Measurements from ENCODE around the gene EHMT1. TPM values are rescaled to one million over a fixed set of nuclear protein-coding genes. Genes with fewer than 3 reads are reported as not detected.

The EHMT1 gene
- total RNA-seq, 1 experiment from 2014 or later, result 112 TPM

DNA sequence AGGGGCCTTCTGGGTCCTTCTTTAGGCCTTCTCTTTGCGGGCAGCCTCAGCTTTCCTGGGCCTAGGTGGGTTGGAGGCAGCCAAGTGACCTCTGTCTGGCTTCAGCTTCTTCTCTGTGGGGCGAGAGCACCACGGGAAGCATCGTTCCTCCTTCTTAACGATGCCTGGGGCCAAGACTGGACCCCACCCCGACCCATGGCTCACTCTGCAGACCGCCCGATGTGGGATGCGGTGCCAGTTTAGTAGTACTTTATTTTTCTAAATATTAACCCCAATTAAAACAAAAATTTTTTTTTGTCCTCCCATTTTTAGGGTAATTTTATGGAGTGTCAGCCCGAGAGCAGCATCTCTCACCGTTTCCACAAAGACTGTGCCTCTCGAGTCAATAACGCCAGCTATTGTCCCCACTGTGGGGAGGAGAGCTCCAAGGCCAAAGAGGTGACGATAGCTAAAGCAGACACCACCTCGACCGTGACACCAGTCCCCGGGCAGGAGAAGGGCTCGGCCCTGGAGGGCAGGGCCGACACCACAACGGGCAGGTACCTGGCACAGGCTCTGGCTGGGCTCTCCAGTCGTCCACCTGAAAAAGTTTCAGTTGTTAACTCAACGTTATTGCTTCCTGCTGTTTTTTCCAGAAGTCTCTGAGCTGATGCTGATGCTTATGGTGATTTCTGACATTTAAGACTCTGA is 157.6 kb downstream of the EHMT1 start:
- Histone ChIP-seq H3K18ac (ENCODE audit: insufficient read length, low read depth, low read length) (no peak overlapping the region), H3K9me3 (ENCODE audit: control insufficient read depth, low read depth, low read length) (no peaks in the 10 kb centered on the region), H4K91ac (ENCODE audit: insufficient read length, low read depth, low read length) (no peak overlapping the region), H2BK5ac (ENCODE audit: insufficient read length, low read length) (no peak overlapping the region), H3K14ac (ENCODE audit: insufficient read depth, low read length) (no peak overlapping the region), H3K4ac (ENCODE audit: low read depth, low read length) (no peak overlapping the region), H2BK15ac (ENCODE audit: low read depth, low read length) (no peak overlapping the region), H2BK20ac (ENCODE audit: low read depth, low read length, poor library complexity, severe bottlenecking) (no peak overlapping the region), H3K79me1 (ENCODE audit: insufficient read depth, low read depth, low read length, poor library complexity, severe bottlenecking) (peaks cover 7% of the 10 kb centered on the region), H2AFZ (ENCODE audit: low read length) (no peak overlapping the region), H3K4me2 (ENCODE audit: insufficient read depth, insufficient read length, low read length) (no peak overlapping the region), H4K5ac (ENCODE audit: insufficient read length, low read depth, low read length) (no peak overlapping the region), H3K56ac (ENCODE audit: insufficient read length, low read depth, low read length) (no peak overlapping the region), H2AK5ac (ENCODE audit: insufficient read length, low read length) (no peak overlapping the region), H3K23ac (ENCODE audit: insufficient read length, low read depth, low read length) (no peak overlapping the region), H3K23me2 (ENCODE audit: insufficient read length, low read depth, low read length, poor library complexity, severe bottlenecking) (no peaks in the 10 kb centered on the region), H2BK120ac (ENCODE audit: low read depth, low read length, poor library complexity, severe bottlenecking) (no peak overlapping the region), H4K20me1 (ENCODE audit: control insufficient read depth, insufficient read depth, insufficient read length) (no peaks in the 10 kb centered on the region), H3T11ph (ENCODE audit: low read length) (no peak overlapping the region), H4K8ac (replicated peaks; ENCODE audit: insufficient read length, low read depth, low read length) (no peak overlapping the region), H2BK12ac (ENCODE audit: insufficient read length, low read depth, low read length) (no peak overlapping the region), H3K27me3 (ENCODE audit: insufficient read depth, low read length) (no peaks in the 10 kb centered on the region), H3K79me2 (ENCODE audit: insufficient read depth, low read length) (no peaks in the 10 kb centered on the region), H3K4me1 (ENCODE audit: insufficient read depth, low read length) (no peaks in the 10 kb centered on the region), H3K9ac (ENCODE audit: extremely low read depth, insufficient read length, low read length) (no peak overlapping the region), H3K27ac (ENCODE audit: insufficient read length, low read depth, low read length) (no peak overlapping the region)
- Mint-ChIP-seq H3K4me1 (peaks cover 2 to 5% of the 10 kb centered on the region in 2 experiments; a peak in 2 of 4 replicates), H3K4me3 (no peak overlapping the region), H3K27me3 (ENCODE audit: low read depth) (no peaks in the 10 kb centered on the region), H3K36me3 (ENCODE audit: insufficient read depth in 1 of 3, low read depth in 3 of 3) (peaks cover 16 to 45% (median 33%) of the 10 kb centered on the region in 3 experiments), H3K9me3 (no peaks in the 10 kb centered on the region), H3K27ac (peak overlapping the region in 1 of 3 experiments; percentile 26; a peak in 2 of 7 replicates)
- TF ChIP-seq, protein P1, sequence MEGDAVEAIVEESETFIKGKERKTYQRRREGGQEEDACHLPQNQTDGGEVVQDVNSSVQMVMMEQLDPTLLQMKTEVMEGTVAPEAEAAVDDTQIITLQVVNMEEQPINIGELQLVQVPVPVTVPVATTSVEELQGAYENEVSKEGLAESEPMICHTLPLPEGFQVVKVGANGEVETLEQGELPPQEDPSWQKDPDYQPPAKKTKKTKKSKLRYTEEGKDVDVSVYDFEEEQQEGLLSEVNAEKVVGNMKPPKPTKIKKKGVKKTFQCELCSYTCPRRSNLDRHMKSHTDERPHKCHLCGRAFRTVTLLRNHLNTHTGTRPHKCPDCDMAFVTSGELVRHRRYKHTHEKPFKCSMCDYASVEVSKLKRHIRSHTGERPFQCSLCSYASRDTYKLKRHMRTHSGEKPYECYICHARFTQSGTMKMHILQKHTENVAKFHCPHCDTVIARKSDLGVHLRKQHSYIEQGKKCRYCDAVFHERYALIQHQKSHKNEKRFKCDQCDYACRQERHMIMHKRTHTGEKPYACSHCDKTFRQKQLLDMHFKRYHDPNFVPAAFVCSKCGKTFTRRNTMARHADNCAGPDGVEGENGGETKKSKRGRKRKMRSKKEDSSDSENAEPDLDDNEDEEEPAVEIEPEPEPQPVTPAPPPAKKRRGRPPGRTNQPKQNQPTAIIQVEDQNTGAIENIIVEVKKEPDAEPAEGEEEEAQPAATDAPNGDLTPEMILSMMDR (conservative IDR thresholded peaks at IDR 0.05), result no peak
- WGBS (ENCODE audit: extremely low coverage, insufficient read length, low lambda C conversion rate), result no CpG with 5 or more reads among the region's 22 CpGs
- no peak for DNase-seq

Data from H9 (cell line).